Testis (tissue), 3 donors: ENCODE results near the gene LIPG. TPM values are rescaled to one million over a fixed set of nuclear protein-coding genes. Genes with fewer than 3 reads are reported as not detected.

Experiments used
- DNase-seq: peaks from one replicate; pipeline ENCODE4 v3.0.0-alpha.2; 2019
- H3K27ac ChIP-seq, 2 donors: fragments of 200-600 bp; sonication (generic); one replicate each; pipeline ENCODE4 v1.5.1; 2019
- H3K27me3 ChIP-seq: fragments of 200-600 bp; sonication (generic); one replicate; pipeline ENCODE4 v1.5.1; 2019
- H3K36me3 ChIP-seq: fragments of 200-600 bp; sonication (generic); one replicate; pipeline ENCODE4 v1.5.1; 2017; ENCODE audit warnings: low read depth; ENCODE audit errors: missing control alignments
- H3K4me1 ChIP-seq: fragments of 200-600 bp; sonication (generic); one replicate; pipeline ENCODE4 v1.5.1; 2019
- H3K4me3 ChIP-seq, 2 donors: fragments of 200-600 bp; sonication (generic); one replicate each; pipeline ENCODE4 v1.5.1; 2017 to 2019
- H3K9me3 ChIP-seq: fragments of 200-600 bp; sonication (generic); one replicate; pipeline ENCODE4 v1.5.1; 2017
- POLR2A ChIP-seq: fragments of 450-650 bp; IDR thresholded peaks from one replicate; pipeline ENCODE4 v1.6.1; 2017; ENCODE audit warnings: antibody characterized with exemption, mild to moderate bottlenecking, moderate library complexity
- WGBS, 2 donors: methylation state at CpG; one replicate each; pipeline ENCODE4 v1.1.5; 2018; 5-methylcytosine and 5-hydroxymethylcytosine counted together
- intact Hi-C: fragments of 100-400 bp; cut with DNase I; formaldehyde crosslinking; loops from one replicate; pipeline ENCODE4 v1.15.1; 2023; ENCODE audit warnings: low total_unique reads
- polyA plus RNA-seq: library from polyadenylated mRNA; stranded (reverse); fragments of 350-450 nt; fragmentation: Illumina TruSeq; extraction: RNeasy Lipid Tissue Mini Kit (QIAGEN cat#74804); gene quantifications from one replicate; pipeline ENCODE4 v1.2.3, GENCODE V29; 2014; ENCODE audit warnings: low read depth, low replicate concordance; ENCODE audit not compliant: insufficient read depth
- total RNA-seq, 2 donors: library from RNA; depleted of rRNA; stranded (reverse); fragments of >200 nt; gene quantifications; one replicate each; pipeline ENCODE4 v1.2.3, GENCODE V29; 2016
- TF ChIP-seq, protein P1 (sequence below), 3 experiments: fragments of 450-650 bp in 2 of 3; fragments of 200-600 bp in 1 of 3; sonication (generic) in 1 of 3; IDR thresholded peaks; one replicate each; pipeline ENCODE4 v1.5.1; 2016 to 2019; ENCODE audit warnings: antibody characterized with exemption in 3 of 3, mild to moderate bottlenecking in 2 of 3, moderate library complexity in 1 of 3

LIPG gene
- total and polyA plus RNA-seq, 3 donors from 2014 or later: 25.4 to 48.0 (median 35.2) TPM

DNA sequence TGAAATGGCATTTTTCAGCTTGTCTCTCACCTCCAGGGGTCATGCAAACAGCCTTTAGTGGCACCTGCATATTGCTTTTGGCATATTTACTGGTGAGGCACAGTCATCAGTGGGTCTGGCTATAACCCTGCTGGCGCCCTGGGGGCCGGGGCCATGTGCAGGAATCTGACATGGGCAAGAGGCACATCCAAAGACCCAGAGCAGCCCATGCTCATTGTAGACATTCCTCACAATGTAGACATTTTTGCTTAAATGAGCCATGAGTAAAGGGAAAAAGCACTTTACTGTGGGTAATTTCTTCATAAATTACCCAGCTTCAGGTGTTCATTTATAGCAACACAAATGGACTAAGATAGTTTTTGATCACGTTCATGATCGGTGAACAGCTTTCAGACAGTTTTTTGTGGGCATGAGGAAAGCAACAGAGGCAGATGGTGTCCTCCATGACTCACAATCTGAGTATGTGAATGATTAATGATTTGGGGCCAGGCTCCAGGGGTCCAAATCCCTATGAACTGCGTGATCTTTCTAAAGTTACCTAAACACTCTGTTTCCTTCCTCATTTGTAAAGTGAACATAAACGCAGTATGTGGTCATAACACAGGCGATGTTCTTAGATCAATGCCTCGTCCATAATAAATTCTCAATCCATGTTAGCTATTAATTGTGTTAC lies 85.8 kb downstream of the LIPG start:
- DNase-seq: no peak
- H3K27ac ChIP-seq: peak overlapping the region in 1 of 2 donors; percentile 80

DNA sequence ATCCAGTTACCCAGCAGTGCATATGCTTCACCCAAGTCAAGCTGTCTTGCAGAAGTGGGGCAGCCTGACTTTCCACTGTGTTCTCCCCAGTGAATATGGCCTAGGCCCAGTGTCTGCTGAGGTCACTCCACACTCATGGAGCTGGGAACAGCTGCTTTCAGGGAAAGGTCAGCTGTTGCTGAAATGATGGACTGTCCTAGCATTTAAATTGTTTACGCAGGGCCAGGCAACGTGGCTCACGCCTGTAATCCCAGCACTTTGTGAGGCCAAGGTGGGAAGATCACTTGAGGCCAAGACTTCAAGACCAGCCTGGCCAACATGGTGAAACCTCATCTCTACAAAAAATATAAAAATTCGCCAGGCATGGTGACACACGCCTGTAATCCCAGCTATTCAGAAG lies 86.5 kb downstream of the LIPG start:
- H3K9me3 ChIP-seq: no peaks in the 10 kb centered on the region
- no peak overlapping the region for H3K27ac ChIP-seq
- 86 to 91% methylated on average over 5 of the region's 5 CpGs for WGBS, 2 donors
- H3K36me3 ChIP-seq: no peaks in the 10 kb centered on the region
- intact Hi-C loops: no loop called here
- TF ChIP-seq, protein P1, sequence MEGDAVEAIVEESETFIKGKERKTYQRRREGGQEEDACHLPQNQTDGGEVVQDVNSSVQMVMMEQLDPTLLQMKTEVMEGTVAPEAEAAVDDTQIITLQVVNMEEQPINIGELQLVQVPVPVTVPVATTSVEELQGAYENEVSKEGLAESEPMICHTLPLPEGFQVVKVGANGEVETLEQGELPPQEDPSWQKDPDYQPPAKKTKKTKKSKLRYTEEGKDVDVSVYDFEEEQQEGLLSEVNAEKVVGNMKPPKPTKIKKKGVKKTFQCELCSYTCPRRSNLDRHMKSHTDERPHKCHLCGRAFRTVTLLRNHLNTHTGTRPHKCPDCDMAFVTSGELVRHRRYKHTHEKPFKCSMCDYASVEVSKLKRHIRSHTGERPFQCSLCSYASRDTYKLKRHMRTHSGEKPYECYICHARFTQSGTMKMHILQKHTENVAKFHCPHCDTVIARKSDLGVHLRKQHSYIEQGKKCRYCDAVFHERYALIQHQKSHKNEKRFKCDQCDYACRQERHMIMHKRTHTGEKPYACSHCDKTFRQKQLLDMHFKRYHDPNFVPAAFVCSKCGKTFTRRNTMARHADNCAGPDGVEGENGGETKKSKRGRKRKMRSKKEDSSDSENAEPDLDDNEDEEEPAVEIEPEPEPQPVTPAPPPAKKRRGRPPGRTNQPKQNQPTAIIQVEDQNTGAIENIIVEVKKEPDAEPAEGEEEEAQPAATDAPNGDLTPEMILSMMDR (IDR thresholded peaks at IDR 0.05): no peak
- TF ChIP-seq POLR2A: no peak
- DNase-seq: no peak
- no peak overlapping the region for H3K4me3 ChIP-seq
- H3K27me3 ChIP-seq: no peaks in the 10 kb centered on the region
- H3K4me1 ChIP-seq: peaks cover 18% of the 10 kb centered on the region

More for the DNA sequence above, 85.8 kb downstream of the LIPG start:
- H3K27me3 ChIP-seq: no peaks in the 10 kb centered on the region
- TF ChIP-seq, protein P1 (IDR thresholded peaks at IDR 0.05): no peak
- TF ChIP-seq POLR2A: no peak
- no peaks in the 10 kb centered on the region for H3K36me3 ChIP-seq
- H3K9me3 ChIP-seq: no peaks in the 10 kb centered on the region
- intact Hi-C loops: no loop called here
- peaks cover 18% of the 10 kb centered on the region for H3K4me1 ChIP-seq
- no peak overlapping the region for H3K4me3 ChIP-seq
- 79 to 94% methylated on average over 8 of the region's 8 CpGs for WGBS, 2 donors

Other genes starting within 250 kb of the LIPG start
- 100 to 1,000 TPM in 1 of 2 donors, 10 to 100 TPM in 1; 61.3 to 104 TPM for gene DYM, start 101.4 kb upstream of the LIPG start, total RNA-seq
- 110 TPM for gene DYM, start 101.4 kb upstream of the LIPG start, polyA plus RNA-seq
- 10 to 100 TPM; 51.0 to 60.6 TPM for gene C18orf32, start 74.8 kb upstream of the LIPG start, total RNA-seq
- 80.9 TPM for gene C18orf32, start 74.8 kb upstream of the LIPG start, polyA plus RNA-seq
- 100 to 1,000 TPM; 613 to 895 TPM for gene RPL17, start 69.6 kb upstream of the LIPG start, total RNA-seq
- 1,060 TPM for gene RPL17, start 69.6 kb upstream of the LIPG start, polyA plus RNA-seq